HG03060 (cell line): Measurements from ENCODE around the gene MAD1L1.

Experiments
- ATAC-seq: cut with Tn5 transposase; IDR thresholded peaks from one replicate; pipeline ENCODE4 v1.9.1; 2021; ENCODE audit warnings: low read depth, moderate number of reproducible peaks; ENCODE audit not compliant: unreplicated experiment

MAD1L1 gene

DNA sequence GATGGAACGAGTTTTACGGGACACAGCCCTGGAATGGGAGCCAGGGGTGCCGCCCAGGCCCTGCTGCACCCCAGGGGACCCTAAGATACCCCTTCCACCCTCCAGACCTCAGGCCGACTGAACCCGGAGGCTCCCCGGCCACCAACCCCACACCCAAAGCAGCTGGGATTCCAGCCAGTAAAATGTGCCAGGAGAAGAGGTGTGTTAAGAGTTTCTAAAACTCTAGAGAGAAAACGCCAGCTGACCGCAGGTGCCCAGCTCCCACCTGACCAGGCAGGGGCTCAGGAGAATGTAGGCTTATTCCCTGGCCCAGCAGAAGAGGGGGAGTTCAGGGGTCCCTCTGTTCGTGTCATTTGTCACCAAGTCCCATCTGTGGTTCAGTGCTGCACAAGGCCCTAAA is 26.7 kb upstream of the MAD1L1 start:
- ATAC-seq: no peak

- no peak for ATAC-seq
These were observed 26.1 kb upstream of the MAD1L1 start for GRCh38 chr7:2258661-2259365.

DNA sequence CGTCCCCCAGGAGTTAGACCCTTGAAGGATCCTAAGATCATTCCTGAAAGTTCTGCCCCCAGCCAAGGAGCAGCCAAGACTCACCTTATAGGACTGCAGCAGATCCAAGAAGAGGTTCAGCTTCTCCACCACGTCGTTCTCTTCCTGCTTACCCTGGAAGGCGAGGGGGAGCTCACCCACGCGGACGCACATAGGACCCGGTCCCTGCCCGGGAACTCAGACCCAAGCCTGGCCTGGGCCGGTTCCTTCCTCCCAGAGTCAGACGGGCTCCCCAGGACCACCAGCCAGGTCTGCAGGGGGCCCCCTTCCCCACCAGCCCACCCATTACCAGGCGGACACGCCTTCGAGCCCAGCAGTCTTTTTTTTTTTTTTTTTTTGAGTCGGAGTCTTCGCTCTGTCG is 24.9 kb upstream of the MAD1L1 start:
- no peak for ATAC-seq

DNA sequence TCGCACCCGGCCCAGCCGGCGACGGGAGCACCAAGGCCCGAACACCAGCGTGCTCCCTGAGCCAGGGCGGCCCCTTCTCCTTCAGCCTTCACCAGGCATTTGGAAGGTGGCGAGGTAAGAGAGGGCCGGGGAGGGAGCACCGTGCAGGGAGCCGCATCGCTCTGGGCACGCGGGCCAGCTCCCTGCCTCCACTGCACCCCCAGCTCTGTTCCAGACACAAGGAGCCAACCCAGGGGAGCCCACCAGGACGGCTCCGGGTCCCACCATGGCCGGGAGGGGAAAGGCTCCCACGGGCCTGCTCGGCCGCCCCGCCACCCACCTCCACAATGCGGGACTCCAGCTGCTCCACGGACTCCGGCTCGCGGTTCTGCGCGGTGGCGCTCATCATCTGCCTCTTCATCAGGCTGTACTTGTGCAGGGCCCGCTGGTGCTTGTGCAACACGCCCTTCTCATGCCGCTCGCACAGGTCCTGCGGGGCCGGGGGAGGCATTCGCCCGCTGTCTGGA is 24.4 kb upstream of the MAD1L1 start:
- no peak for ATAC-seq

DNA sequence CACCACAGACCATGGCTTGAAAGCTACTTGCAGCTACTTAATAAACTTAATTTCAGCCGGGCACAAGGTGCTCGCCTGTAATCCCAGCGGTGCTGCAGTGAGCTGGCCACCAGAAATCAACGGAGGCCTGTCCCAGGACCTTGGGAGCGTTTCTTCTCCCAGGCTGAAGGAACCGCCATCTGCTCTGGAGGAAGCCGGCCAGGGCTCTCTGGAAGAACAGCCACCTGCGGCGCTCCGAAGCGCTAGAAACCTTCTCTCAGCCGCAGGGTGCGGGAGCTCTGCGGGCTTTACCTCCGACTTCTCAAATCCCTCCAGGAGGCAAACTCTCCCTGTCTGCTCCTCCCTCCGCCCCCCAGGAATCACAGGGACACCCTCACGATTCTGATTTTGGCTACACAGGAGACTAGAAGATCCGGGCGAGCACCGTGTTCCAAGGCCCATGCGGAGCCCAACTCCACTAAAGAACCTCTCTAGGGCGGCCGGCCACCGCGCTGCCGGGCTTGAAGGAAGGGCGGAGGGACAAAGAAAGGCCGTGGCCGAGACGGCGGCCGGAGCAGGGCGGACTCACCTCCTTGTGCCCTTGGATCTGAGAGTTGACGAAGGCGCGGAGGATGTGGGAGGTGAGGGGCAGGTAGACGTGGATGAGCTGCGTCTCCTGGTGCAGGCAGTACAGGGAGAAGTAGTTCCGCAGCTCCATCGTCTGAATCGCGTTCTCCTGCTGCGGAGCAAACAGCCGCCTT is 23.7 kb upstream of the MAD1L1 start:
- ATAC-seq: no peak

- no peak for ATAC-seq
These were observed 22.7 kb upstream of the MAD1L1 start for GRCh38 chr7:2255145-2256139.

DNA sequence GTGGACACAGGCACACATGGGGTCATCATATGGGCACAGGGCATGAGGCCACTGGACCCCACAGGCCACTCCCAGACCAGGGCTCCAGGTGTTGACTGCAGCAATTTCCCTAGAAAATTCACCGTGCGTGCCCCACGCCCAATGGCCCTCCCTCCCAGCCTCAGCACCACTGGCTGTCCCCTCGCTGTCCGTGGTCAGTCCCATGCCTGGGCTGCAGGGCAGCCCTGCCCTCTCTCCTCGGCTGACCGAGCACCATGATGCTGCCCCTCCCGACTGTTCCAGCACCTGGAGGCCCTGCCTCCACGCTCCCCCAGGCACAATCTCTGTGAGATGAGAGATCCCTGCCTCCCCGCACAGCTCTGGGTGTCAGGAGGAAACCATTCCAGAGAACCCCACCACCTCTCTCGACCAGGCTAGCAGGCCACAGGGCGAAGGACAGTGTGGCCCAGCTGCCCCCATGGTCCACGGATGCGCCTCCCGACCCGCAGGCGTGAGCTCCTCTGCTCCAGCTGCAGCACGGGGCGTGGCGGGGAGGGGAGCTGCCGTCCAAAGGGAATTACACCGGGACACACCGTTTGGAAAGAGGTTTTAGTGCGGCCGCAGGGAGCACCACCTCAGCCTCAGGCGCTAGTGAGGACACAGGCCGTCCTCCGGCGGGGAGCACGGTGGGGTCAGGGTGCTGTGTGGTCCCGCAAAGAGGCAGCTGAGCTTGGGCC is 21.8 kb upstream of the MAD1L1 start:
- no peak for ATAC-seq

DNA sequence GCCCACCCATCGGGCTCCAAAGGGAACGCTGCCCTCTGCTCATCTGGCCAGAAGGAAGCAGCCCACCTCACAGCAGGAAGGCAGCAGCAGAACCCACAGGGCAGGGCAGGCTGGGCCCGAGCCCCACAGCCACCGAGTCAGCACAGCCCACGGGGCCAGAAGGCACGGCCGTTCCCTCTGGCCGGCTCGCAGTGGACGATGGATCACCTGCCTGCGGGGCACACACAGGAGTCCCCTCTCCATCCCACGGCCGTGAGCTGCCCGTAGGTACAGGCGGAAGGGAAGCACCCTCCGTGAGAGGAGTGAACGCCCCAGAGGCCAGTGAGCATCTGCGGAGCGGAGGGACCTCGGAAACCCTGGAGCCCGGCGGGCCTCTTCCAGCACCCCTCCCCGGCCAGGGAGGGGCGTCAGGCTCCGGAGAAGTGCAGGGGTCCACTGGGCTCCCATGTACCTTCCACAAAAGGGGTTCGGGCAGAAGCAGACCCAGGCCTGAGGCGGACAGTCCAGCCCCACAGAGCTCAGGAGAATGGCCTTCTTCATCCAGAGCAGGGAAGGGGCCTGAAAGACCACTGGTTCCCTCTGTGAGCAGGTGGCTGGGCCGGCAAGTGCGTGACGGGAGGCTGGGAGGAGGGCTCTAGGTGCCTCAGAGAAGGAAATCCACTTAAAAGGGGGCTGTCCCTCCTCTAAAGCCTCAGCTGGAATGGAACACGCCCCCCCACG is 20.9 kb upstream of the MAD1L1 start:
- ATAC-seq: no peak

GRCh38 chr7:2253021-2253420 is 20.3 kb upstream of the MAD1L1 start:
- ATAC-seq: no peak

DNA sequence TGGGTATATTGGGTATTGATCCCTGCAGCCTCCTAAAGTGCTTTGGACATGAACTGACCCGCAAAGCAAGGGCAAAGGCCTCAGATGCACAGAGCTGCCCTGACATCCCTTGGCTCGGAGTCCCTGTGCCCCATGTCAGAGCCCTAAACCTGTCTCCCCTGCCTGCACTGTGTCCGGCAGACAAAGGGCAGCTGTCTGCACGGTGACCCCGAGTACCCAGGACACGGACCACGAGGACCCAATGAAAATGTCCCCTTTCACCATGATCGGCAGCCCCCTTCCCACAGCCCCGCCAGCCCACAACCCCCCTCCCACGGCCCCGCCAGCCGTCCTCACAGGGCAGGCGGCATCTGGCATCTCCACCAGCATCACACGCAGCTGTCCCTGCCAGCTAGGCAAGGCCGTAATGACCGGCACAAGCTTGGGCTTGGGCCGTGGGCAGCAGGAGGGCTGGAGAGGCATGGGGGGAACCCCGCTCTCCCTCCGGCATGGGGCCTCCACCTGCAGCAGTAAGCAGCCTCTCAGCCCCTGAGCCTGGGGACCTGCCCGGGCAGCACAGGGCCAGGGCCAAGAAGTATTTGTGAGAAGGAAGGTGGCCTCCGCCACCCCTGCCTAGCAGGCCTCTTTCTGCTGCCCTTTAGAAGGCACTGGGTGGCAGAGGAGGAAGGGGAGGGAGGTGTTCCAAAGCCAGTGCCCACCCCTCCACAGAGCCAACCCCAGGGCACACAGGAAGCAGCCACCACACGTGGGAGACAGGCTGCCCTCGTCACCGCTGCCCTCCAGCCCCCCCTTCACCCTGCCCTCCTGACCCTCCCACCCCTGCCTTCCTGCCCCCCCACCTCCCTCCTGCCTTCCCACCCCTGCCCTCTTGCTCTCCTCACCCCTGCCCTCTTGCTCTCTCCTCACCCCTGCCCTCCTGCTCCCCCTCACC is 19.4 kb upstream of the MAD1L1 start:
- no peak for ATAC-seq

DNA sequence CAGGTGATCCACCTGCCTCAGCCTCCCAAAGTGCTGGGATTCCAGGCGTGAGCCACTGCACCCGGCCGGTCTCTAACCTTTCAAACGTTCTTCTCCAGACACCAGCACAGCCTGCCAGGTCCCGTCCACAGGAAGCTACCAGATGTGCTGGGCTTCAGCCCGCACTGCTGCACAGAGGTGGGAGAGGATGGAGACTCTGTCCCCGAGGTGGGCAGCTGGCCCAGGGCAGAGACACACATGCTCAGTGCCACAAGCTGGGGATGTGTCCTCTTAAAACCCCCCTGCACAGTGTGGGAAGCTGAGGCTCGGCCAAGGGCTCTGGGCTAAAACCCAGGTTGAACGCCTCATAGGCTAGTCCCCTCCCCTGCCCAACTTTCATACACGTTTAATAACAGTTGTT is 18.6 kb upstream of the MAD1L1 start:
- no peak for ATAC-seq

DNA sequence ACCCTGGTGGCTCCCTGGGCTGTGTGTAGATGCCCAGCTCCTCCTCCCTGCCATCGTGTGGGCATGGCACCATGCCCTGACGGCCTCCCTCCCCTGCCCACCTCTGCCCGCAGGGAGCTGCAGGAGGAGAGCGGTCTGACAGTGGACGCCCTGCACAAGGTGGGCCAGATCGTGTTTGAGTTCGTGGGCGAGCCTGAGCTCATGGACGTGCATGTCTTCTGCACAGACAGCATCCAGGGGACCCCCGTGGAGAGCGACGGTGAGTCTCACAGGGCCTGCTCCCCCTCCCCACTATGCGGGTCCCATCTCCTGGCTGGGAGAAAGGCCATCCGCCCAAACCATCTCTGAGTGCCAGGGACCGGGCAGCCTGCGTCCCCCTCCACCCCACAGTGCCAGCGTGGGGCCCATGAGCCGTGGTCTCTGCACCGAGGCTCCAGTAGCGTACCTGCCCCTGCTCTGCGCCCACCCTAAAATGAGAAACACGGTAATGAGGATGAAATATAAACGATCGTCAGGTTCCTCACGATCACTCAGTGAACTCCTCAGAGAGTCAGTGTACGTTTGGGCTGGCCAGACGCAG is 17.1 kb upstream of the MAD1L1 start:
- no peak for ATAC-seq

- ATAC-seq: no peak
These were observed 16.4 kb upstream of the MAD1L1 start for GRCh38 chr7:2248984-2249694.

- no peak for ATAC-seq
These were observed 14.6 kb upstream of the MAD1L1 start for GRCh38 chr7:2247141-2247995.

DNA sequence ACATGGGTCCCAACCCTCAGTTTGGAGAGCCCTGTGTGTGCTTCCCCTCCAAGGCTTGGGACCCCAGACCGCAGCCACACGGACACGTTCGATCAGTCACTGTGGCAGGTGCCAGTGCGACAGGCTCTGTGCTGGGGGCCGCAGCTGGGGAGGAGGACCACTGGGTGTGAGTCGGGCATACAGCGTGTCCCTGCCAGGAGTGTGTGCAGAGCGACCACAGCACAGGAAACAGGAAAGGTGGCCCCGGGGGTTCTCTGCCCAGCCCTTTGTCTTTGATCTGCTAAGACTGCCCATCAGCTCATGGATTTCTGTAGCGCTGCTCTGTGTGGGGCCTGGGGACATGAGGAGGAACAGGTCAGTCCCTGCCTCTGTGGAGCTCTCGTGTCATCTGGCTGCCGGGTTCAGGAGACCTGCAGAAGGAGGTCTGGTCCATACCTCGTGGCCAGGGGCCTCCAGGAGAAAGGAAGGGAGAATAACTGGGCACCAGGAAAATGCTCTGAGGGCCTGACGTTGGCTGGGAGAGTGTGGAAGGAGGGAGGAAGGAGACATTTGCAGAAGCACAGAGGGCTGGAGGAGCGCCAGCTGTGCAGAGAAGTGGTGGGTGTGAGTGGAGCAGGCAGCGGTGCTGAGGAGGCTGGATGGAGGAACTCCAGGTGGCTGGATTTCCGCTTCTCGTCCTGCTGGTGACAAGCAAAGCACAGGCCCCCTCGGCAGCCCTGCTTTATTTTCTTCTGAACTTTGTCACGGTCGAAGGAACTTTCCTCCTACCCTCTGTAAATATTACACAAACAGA is 13.3 kb upstream of the MAD1L1 start:
- no peak for ATAC-seq
